Epithelial cell of prostate (primary cell): ENCODE data around the gene DCX.

ENCODE experiments used
- DNase-seq: peaks from one replicate; pipeline ENCODE4 v3.0.0-alpha.2; 2011; ENCODE audit warnings: low read depth, low spot score
- H3K27ac ChIP-seq: fragments of 450-650 bp; 2 replicates; pipeline ENCODE4 v1.5.1; 2017; ENCODE audit warnings: mild to moderate bottlenecking

Gene DCX

GRCh38 chrX:111411983-111412382, at the start of gene DCX:
Gene DCX (minus strand): TSS chrX:111412192. CDS start chrX:111410398, 1,794 bp downstream.
- DNase-seq = no peak
- H3K27ac ChIP-seq = no peak within 1 kb of the TSS

- H3K27ac ChIP-seq = no peak overlapping the region
- DNase-seq = no peak
Observed at GRCh38 chrX:111460607-111461006, 48.6 kb upstream of the DCX start.

GRCh38 chrX:111447298-111447697, 35.3 kb upstream of the DCX start:
- no peak overlapping the region for H3K27ac ChIP-seq
- DNase-seq = no peak

GRCh38 chrX:111445485-111445884, 33.5 kb upstream of the DCX start:
- H3K27ac ChIP-seq = no peak overlapping the region
- no peak for DNase-seq

- no peak overlapping the region for H3K27ac ChIP-seq
- DNase-seq = no peak
Observed at GRCh38 chrX:111444881-111445280, 32.9 kb upstream of the DCX start.

GRCh38 chrX:111443946-111444345, 32.0 kb upstream of the DCX start:
- DNase-seq = no peak
- no peak overlapping the region for H3K27ac ChIP-seq

- no peak for DNase-seq
- no peak overlapping the region for H3K27ac ChIP-seq
Observed at GRCh38 chrX:111442791-111443190, 30.8 kb upstream of the DCX start.

- no peak overlapping the region for H3K27ac ChIP-seq
- DNase-seq = no peak
Observed at GRCh38 chrX:111435469-111435868, 23.5 kb upstream of the DCX start.

- H3K27ac ChIP-seq = no peak overlapping the region
- no peak for DNase-seq
Observed at GRCh38 chrX:111431001-111431400, 19.0 kb upstream of the DCX start.

- no peak overlapping the region for H3K27ac ChIP-seq
- no peak for DNase-seq
Observed at GRCh38 chrX:111411557-111411956, 435 bp downstream of the DCX start.

- H3K27ac ChIP-seq = no peak overlapping the region
- DNase-seq = no peak
Observed at GRCh38 chrX:111410590-111411078, 1.4 kb downstream of the DCX start.

- H3K27ac ChIP-seq = no peak overlapping the region
- no peak for DNase-seq
Observed at GRCh38 chrX:111409326-111409725, 2.7 kb downstream of the DCX start.

GRCh38 chrX:111407948-111408347, 4.0 kb downstream of the DCX start:
- no peak overlapping the region for H3K27ac ChIP-seq
- DNase-seq = no peak

GRCh38 chrX:111402344-111402743, 9.6 kb downstream of the DCX start:
- DNase-seq = no peak
- H3K27ac ChIP-seq = no peak overlapping the region

GRCh38 chrX:111395149-111395548, 16.8 kb downstream of the DCX start:
- H3K27ac ChIP-seq = no peak overlapping the region
- no peak for DNase-seq

GRCh38 chrX:111394569-111394968, 17.4 kb downstream of the DCX start:
- H3K27ac ChIP-seq = no peak overlapping the region
- no peak for DNase-seq

GRCh38 chrX:111387470-111388070, 24.4 kb downstream of the DCX start:
- H3K27ac ChIP-seq = no peak overlapping the region
- DNase-seq = no peak

GRCh38 chrX:111386615-111387233, 25.3 kb downstream of the DCX start:
- no peak for DNase-seq

GRCh38 chrX:111386077-111386476, 25.9 kb downstream of the DCX start:
- DNase-seq = no peak
- no peak overlapping the region for H3K27ac ChIP-seq

More at GRCh38 chrX:111386615-111387233, 25.3 kb downstream of the DCX start:
- H3K27ac ChIP-seq = no peak overlapping the region

- DNase-seq = no peak
- H3K27ac ChIP-seq = no peak overlapping the region
Observed at GRCh38 chrX:111382277-111382676, 29.7 kb downstream of the DCX start.

- no peak overlapping the region for H3K27ac ChIP-seq
- DNase-seq = no peak
Observed at GRCh38 chrX:111376897-111377578, 35.0 kb downstream of the DCX start.
